ENCODE results near the gene RHBDL1. TPM values are rescaled to one million over a fixed set of nuclear protein-coding genes. Genes with fewer than 3 reads are reported as not detected.

Gene RHBDL1
- total RNA-seq, 3 donors from 2014 or later (not counting 1 experiment from before 2014, with no cell fraction given): 2.9 to 4.2 (median 4.2) TPM

GRCh38 chr16:703406-703805 lies 27.9 kb downstream of the RHBDL1 start:
- intact Hi-C loops (cut with micrococcal nuclease): no loop called here
- peaks cover 3% of the 10 kb centered on the region for H3K9me3 ChIP-seq (ENCODE audit: control insufficient read depth, insufficient read depth, low read length)

DNA sequence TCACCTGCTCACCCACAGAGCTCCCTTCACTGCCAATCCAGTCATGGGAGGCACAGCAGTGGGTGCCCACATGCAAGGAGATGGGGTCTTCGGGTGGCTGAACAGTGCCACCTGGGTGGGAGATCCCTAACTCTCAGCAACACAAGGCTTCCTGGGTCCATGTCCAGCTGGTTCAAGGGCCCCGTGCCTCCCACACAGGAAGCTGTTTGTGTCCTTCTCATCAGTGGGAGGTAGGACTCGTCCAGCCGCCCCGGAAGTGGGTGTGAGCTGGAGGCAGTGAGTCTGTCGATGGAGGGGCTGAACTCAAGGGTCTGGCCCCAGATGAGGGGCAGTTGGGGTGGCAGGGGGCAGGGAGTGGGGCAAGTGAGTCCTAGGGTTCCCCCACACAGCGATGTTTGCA lies 28.6 kb downstream of the RHBDL1 start:
- WGBS (ENCODE audit: insufficient coverage): 61% methylated on average over 7 of the region's 7 CpGs
- Mint-ChIP-seq H3K4me3 (no peak overlapping the region), H3K4me1 (no peaks in the 10 kb centered on the region)

More at GRCh38 chr16:703406-703805, 27.9 kb downstream of the RHBDL1 start:
- H3K36me3 ChIP-seq (ENCODE audit: control insufficient read depth, insufficient read depth, low read length): no peaks in the 10 kb centered on the region
- Mint-ChIP-seq H3K4me1 (no peaks in the 10 kb centered on the region), H3K27me3 (ENCODE audit: low read depth in 2 of 2) (peaks cover 18 to 26% of the 10 kb centered on the region in 2 donors), H3K9me3 (no peaks in the 10 kb centered on the region), H3K36me3 (no peaks in the 10 kb centered on the region), H3K4me3 (no peak overlapping the region), H3K27ac (no peak overlapping the region)
- H3K27ac ChIP-seq (ENCODE audit: low read length): no peak overlapping the region
- no peak for TF ChIP-seq CTCF (IDR thresholded peaks at IDR 0.05)
- no peak overlapping the region for H3K4me3 ChIP-seq (ENCODE audit: low read length)
- 81% methylated on average over 12 of the region's 12 CpGs for WGBS (ENCODE audit: insufficient coverage)
- peaks cover 26% of the 10 kb centered on the region for H3K4me1 ChIP-seq (ENCODE audit: control insufficient read depth, insufficient read depth, low read length)
- DNase-seq (no peak), ATAC-seq (no peak)
- peaks cover 50% of the 10 kb centered on the region for H3K27me3 ChIP-seq (ENCODE audit: control insufficient read depth, insufficient read depth, low read length)

DNA sequence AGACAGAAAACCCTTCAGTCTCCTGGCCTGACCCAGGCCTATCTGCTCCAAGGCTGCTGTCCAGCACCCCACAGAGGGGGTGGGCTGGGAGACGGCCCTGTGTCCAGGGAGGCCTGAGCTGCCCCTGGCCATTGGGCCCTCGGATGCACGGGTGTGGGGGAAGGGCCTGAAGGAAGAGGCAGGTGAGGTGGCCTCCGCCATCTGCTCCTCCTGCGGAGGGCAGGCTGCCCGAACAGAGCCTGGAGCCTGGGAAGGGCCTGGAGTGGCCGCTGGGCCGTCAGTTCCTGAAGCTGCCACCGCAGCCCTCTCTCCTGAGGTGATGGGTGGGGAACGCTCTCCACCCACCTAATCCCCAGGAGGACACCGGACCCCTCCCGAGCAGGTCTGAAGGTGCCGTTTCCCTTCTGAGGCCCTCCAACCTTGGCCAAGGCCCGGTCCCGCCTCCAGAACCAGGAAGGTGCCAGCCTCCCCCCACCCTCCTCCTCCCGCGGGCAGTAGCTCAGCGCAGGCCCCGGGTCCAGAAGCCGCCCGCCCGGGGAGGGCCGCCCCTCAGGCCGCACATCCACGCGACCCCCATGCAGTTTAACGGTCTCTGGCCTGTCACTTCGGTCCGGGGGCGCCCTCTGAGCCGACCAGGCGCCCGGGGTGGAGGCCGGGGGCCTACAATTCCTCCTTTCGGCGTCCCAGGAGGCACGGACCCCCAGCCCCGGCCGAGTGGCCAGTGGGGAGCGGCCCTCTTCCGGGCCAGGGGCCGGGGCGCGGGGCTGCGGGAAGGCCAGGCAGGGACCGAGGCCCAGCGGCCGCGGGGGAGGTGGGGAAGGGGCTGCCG lies 29.3 kb downstream of the RHBDL1 start:
- ATAC-seq: no peak
- H3K36me3 Mint-ChIP-seq: no peaks in the 10 kb centered on the region

More for the DNA sequence above, 28.6 kb downstream of the RHBDL1 start:
- no peak for TF ChIP-seq CTCF (IDR thresholded peaks at IDR 0.05)
- H3K27me3 ChIP-seq (ENCODE audit: control insufficient read depth, insufficient read depth, low read length): peaks cover 54% of the 10 kb centered on the region
- H3K4me3 ChIP-seq (ENCODE audit: low read length): no peak overlapping the region
- no peaks in the 10 kb centered on the region for H3K9me3 Mint-ChIP-seq
- H3K36me3 ChIP-seq (ENCODE audit: control insufficient read depth, insufficient read depth, low read length): no peaks in the 10 kb centered on the region
- H3K9me3 ChIP-seq (ENCODE audit: control insufficient read depth, insufficient read depth, low read length): peaks cover 3% of the 10 kb centered on the region
- peaks cover 19 to 27% of the 10 kb centered on the region in 2 donors for H3K27me3 Mint-ChIP-seq (ENCODE audit: low read depth in 2 of 2)
- no peak overlapping the region for H3K27ac ChIP-seq (ENCODE audit: low read length)
- no peak for ATAC-seq
- H3K4me1 ChIP-seq (ENCODE audit: control insufficient read depth, insufficient read depth, low read length): peaks cover 24% of the 10 kb centered on the region
- H3K27ac Mint-ChIP-seq: no peak overlapping the region
- no peak for DNase-seq
- no peaks in the 10 kb centered on the region for H3K36me3 Mint-ChIP-seq
- intact Hi-C loops (cut with micrococcal nuclease): no loop called here

More for the DNA sequence above, 29.3 kb downstream of the RHBDL1 start:
- Mint-ChIP-seq H3K27me3 (ENCODE audit: low read depth in 2 of 2) (peaks cover 19 to 27% of the 10 kb centered on the region in 2 donors), H3K4me1 (no peaks in the 10 kb centered on the region), H3K4me3 (no peak overlapping the region), H3K9me3 (no peaks in the 10 kb centered on the region), H3K27ac (no peak overlapping the region)
- intact Hi-C loops (cut with micrococcal nuclease): no loop called here
- Histone ChIP-seq H3K4me1 (ENCODE audit: control insufficient read depth, insufficient read depth, low read length) (peaks cover 16% of the 10 kb centered on the region), H3K36me3 (ENCODE audit: control insufficient read depth, insufficient read depth, low read length) (no peaks in the 10 kb centered on the region), H3K4me3 (ENCODE audit: low read length) (no peak overlapping the region), H3K9me3 (ENCODE audit: control insufficient read depth, insufficient read depth, low read length) (peaks cover 3% of the 10 kb centered on the region), H3K27ac (ENCODE audit: low read length) (no peak overlapping the region), H3K27me3 (ENCODE audit: control insufficient read depth, insufficient read depth, low read length) (peaks cover 56% of the 10 kb centered on the region)
- no peak for TF ChIP-seq CTCF (IDR thresholded peaks at IDR 0.05)
- DNase-seq: no peak
- WGBS (ENCODE audit: insufficient coverage): 21% methylated on average over 46 of the region's 50 CpGs

Data from natural killer cell (primary cell).